GM23338 (cell line): ENCODE measurements around the gene POR. TPM values are rescaled to one million over a fixed set of nuclear protein-coding genes. Genes with fewer than 3 reads are reported as not detected.

Experiments used
- ATAC-seq: fragments of 200-7000 bp; cut with Tn5 transposase; 3 replicates; pipeline ENCODE4 v1.9.1; 2020
- DNase-seq: peaks from one replicate; pipeline ENCODE4 v3.0.0-alpha.2; 2015; ENCODE audit warnings: low spot score
- H2AFZ ChIP-seq: fragments of 200-600 bp; sonication (generic); 2 replicates; pipeline ENCODE4 v1.8.0; 2016; ENCODE audit warnings: antibody characterized with exemption, mild to moderate bottlenecking, moderate library complexity
- H3F3A ChIP-seq: fragments of 200-600 bp; sonication (generic); replicated peaks from 2 replicates; pipeline ENCODE4 v1.8.0; 2017; ENCODE audit warnings: antibody characterized with exemption, mixed run types, low read depth
- H3K27ac ChIP-seq: fragments of 200-600 bp; sonication (generic); 2 replicates; pipeline ENCODE4 v1.6.1; 2016; ENCODE audit warnings: low read depth
- H3K27me3 ChIP-seq: fragments of 200-600 bp; sonication (generic); 2 replicates; pipeline ENCODE4 v1.8.0; 2016; ENCODE audit warnings: mild to moderate bottlenecking, mixed run types, moderate library complexity; ENCODE audit not compliant: insufficient read depth
- H3K36me3 ChIP-seq: fragments of 200-600 bp; sonication (generic); 2 replicates; pipeline ENCODE4 v1.8.0; 2016; ENCODE audit warnings: mild to moderate bottlenecking; ENCODE audit not compliant: insufficient read depth
- H3K4me1 ChIP-seq: fragments of 200-600 bp; sonication (generic); 2 replicates; pipeline ENCODE4 v1.8.0; 2016; ENCODE audit warnings: mild to moderate bottlenecking, moderate library complexity; ENCODE audit not compliant: insufficient read depth
- H3K4me2 ChIP-seq: fragments of 200-600 bp; sonication (generic); 2 replicates; pipeline ENCODE4 v1.7.1; 2017; ENCODE audit warnings: mixed run types
- H3K4me3 ChIP-seq: fragments of 200-600 bp; sonication (generic); 2 replicates; pipeline ENCODE4 v1.6.1; 2016; ENCODE audit warnings: mixed run types
- H3K79me2 ChIP-seq: fragments of 200-600 bp; sonication (generic); replicated peaks from 2 replicates; pipeline ENCODE4 v1.8.0; 2017; ENCODE audit warnings: mild to moderate bottlenecking; ENCODE audit not compliant: insufficient read depth
- H3K9me2 ChIP-seq: fragments of 200-600 bp; sonication (generic); 2 replicates; pipeline ENCODE4 v1.8.0; 2017; ENCODE audit not compliant: insufficient read depth
- H4K20me1 ChIP-seq: fragments of 200-600 bp; sonication (generic); replicated peaks from 2 replicates; pipeline ENCODE4 v1.8.0; 2017; ENCODE audit warnings: mild to moderate bottlenecking; ENCODE audit not compliant: insufficient read depth
- H3K27ac Mint-ChIP-seq: 2 replicates; pipeline ENCODE4 v1.8.0; 2020; ENCODE audit warnings: inconsistent platforms, mild to moderate bottlenecking, moderate library complexity, mixed read lengths
- H3K27me3 Mint-ChIP-seq: 3 replicates; pipeline ENCODE4 v1.8.0; 2022; ENCODE audit warnings: low read depth, mild to moderate bottlenecking, moderate library complexity, mixed read lengths, inconsistent platforms; ENCODE audit not compliant: insufficient read depth, poor library complexity
- H3K36me3 Mint-ChIP-seq: 3 replicates; pipeline ENCODE4 v1.8.0; 2021; ENCODE audit warnings: low read depth, mild to moderate bottlenecking, inconsistent platforms, moderate library complexity, mixed read lengths
- H3K4me1 Mint-ChIP-seq: 3 replicates; pipeline ENCODE4 v1.8.0; 2020; ENCODE audit warnings: mild to moderate bottlenecking, inconsistent platforms, mixed read lengths
- H3K4me3 Mint-ChIP-seq: 3 replicates; pipeline ENCODE4 v1.8.0; 2021; ENCODE audit warnings: moderate library complexity, mild to moderate bottlenecking, inconsistent platforms, mixed read lengths
- H3K9me3 Mint-ChIP-seq: 3 replicates; pipeline ENCODE4 v1.8.0; 2020; ENCODE audit warnings: moderate library complexity, mild to moderate bottlenecking, inconsistent platforms, mixed read lengths
- CREB1 ChIP-seq: fragments of 250-450 bp; sonication (Bioruptor Pico); IDR thresholded peaks from 2 replicates; pipeline ENCODE4 v1.5.0; 2020; ENCODE audit warnings: low read depth, mild to moderate bottlenecking, moderate library complexity
- EZH2 ChIP-seq: fragments of 200-600 bp; sonication (generic); IDR thresholded peaks from one replicate; pipeline ENCODE4 v1.8.0; 2017; ENCODE audit warnings: antibody characterized with exemption, mild to moderate bottlenecking, low read depth; ENCODE audit not compliant: unreplicated experiment
- EZH2phosphoT487 ChIP-seq: fragments of 200-600 bp; sonication (generic); IDR thresholded peaks from one replicate; pipeline ENCODE4 v1.8.1; 2018; ENCODE audit warnings: antibody characterized with exemption; ENCODE audit not compliant: unreplicated experiment
- JUNB ChIP-seq: IDR thresholded peaks from one replicate; pipeline ENCODE4 v1.6.1; 2016; ENCODE audit warnings: antibody characterized with exemption; ENCODE audit not compliant: unreplicated experiment
- NANOG ChIP-seq: IDR thresholded peaks from 2 replicates; pipeline ENCODE4 v1.6.1; 2016; ENCODE audit warnings: antibody characterized with exemption, borderline replicate concordance
- ZNF331 ChIP-seq: fragments of 250-450 bp; sonication (Bioruptor Pico); IDR thresholded peaks from 2 replicates; pipeline ENCODE4 v1.5.0; 2020; ENCODE audit warnings: low read depth, mild to moderate bottlenecking, moderate library complexity
- ZNF462 ChIP-seq: fragments of 250-450 bp; sonication (Bioruptor Pico); IDR thresholded peaks from 2 replicates; pipeline ENCODE4 v1.5.0; 2020; ENCODE audit warnings: mild to moderate bottlenecking, moderate library complexity
- polyA plus RNA-seq: library from polyadenylated mRNA; unstranded; fragments of >200 nt; fragmentation: Nextera tagmentation; extraction: Ambion mirVana; gene quantifications from 2 replicates; pipeline ENCODE4 v1.2.1, GENCODE V29; 2016
- total RNA-seq: library from RNA; depleted of rRNA; stranded (reverse); fragments of >200 nt; shearing (Covaris generic); gene quantifications from 2 replicates; pipeline ENCODE4 v1.2.3, GENCODE V29; 2014
- TF ChIP-seq, protein P1 (sequence below): IDR thresholded peaks from one replicate; pipeline ENCODE4 v1.6.1; 2018; ENCODE audit warnings: antibody characterized with exemption; ENCODE audit not compliant: unreplicated experiment
- TF ChIP-seq, protein P2 (sequence below), 2 experiments: fragments of 200-600 bp in 1 of 2; sonication (generic) in 1 of 2; conservative IDR thresholded peaks; 2 replicates each; pipeline versions ENCODE4 v1.5.1 to v1.6.1; 2016 to 2017; ENCODE audit warnings: antibody characterized with exemption in 2 of 2, low read depth in 2 of 2, mild to moderate bottlenecking in 2 of 2, moderate library complexity in 1 of 2

Gene POR
- total and polyA plus RNA-seq, 2 experiments from 2014 or later = 126 to 164 TPM

DNA sequence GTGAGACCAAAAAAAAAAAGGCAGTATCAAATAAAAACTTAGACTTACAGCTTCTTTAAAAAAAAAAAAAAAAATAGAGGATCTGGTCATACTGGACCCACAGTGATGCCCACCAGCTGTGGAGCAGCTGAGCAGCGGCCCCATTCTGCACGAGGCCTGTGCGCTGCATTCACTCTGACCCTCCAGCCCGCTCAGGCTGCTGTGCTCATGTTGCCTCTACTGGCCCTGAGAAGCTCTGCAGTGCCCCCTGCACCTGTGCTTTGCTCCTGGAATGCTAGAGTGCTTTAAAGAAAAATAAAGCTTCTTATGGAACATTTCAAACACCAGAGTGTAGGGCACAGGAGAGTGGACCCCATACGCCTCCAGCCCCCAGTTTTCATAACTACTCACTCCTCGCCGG lies 46.3 kb downstream of the POR start:
- ATAC-seq (peak; percentile 81), DNase-seq (peak; percentile 65)
- Histone ChIP-seq H3K4me3 (no peak overlapping the region), H3K36me3 (peaks cover 11% of the 10 kb centered on the region; the same call in 1 of the 2 replicates), H2AFZ (no peak overlapping the region), H3K4me1 (peaks cover 5% of the 10 kb centered on the region), H3K27ac (0 out of 2 replicates have a peak overlapping the region, but pooled peaks have one; percentile 14), H3F3A (0 out of 2 replicates have a peak, but pooled peaks cover 4% of the 10 kb centered on the region), H3K9me2 (no peaks in the 10 kb centered on the region), H4K20me1 (peaks cover 8% of the 10 kb centered on the region), H3K4me2 (no peak overlapping the region), H3K79me2 (peaks cover 2% of the 10 kb centered on the region; the same call in 1 of the 2 replicates), H3K27me3 (no peaks in the 10 kb centered on the region)
- Mint-ChIP-seq H3K27me3 (peaks cover 5% of the 10 kb centered on the region), H3K4me1 (peaks cover 23% of the 10 kb centered on the region), H3K36me3 (peaks cover 42% of the 10 kb centered on the region), H3K9me3 (no peaks in the 10 kb centered on the region), H3K4me3 (no peak overlapping the region), H3K27ac (peak overlapping the region; percentile 66)
- TF ChIP-seq CREB1 (CRISPR knock-in tag) = no peak
- TF ChIP-seq, protein P1, sequence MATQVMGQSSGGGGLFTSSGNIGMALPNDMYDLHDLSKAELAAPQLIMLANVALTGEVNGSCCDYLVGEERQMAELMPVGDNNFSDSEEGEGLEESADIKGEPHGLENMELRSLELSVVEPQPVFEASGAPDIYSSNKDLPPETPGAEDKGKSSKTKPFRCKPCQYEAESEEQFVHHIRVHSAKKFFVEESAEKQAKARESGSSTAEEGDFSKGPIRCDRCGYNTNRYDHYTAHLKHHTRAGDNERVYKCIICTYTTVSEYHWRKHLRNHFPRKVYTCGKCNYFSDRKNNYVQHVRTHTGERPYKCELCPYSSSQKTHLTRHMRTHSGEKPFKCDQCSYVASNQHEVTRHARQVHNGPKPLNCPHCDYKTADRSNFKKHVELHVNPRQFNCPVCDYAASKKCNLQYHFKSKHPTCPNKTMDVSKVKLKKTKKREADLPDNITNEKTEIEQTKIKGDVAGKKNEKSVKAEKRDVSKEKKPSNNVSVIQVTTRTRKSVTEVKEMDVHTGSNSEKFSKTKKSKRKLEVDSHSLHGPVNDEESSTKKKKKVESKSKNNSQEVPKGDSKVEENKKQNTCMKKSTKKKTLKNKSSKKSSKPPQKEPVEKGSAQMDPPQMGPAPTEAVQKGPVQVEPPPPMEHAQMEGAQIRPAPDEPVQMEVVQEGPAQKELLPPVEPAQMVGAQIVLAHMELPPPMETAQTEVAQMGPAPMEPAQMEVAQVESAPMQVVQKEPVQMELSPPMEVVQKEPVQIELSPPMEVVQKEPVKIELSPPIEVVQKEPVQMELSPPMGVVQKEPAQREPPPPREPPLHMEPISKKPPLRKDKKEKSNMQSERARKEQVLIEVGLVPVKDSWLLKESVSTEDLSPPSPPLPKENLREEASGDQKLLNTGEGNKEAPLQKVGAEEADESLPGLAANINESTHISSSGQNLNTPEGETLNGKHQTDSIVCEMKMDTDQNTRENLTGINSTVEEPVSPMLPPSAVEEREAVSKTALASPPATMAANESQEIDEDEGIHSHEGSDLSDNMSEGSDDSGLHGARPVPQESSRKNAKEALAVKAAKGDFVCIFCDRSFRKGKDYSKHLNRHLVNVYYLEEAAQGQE = no peak
- TF ChIP-seq, protein P2, sequence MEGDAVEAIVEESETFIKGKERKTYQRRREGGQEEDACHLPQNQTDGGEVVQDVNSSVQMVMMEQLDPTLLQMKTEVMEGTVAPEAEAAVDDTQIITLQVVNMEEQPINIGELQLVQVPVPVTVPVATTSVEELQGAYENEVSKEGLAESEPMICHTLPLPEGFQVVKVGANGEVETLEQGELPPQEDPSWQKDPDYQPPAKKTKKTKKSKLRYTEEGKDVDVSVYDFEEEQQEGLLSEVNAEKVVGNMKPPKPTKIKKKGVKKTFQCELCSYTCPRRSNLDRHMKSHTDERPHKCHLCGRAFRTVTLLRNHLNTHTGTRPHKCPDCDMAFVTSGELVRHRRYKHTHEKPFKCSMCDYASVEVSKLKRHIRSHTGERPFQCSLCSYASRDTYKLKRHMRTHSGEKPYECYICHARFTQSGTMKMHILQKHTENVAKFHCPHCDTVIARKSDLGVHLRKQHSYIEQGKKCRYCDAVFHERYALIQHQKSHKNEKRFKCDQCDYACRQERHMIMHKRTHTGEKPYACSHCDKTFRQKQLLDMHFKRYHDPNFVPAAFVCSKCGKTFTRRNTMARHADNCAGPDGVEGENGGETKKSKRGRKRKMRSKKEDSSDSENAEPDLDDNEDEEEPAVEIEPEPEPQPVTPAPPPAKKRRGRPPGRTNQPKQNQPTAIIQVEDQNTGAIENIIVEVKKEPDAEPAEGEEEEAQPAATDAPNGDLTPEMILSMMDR (conservative IDR thresholded peaks at IDR 0.05; ENCODE audit: low read depth in 2 of 2) = peak; percentile 39 to 53

- Histone ChIP-seq H3K4me1 (no peaks in the 10 kb centered on the region; the same call in 1 of the 2 replicates), H3K9me2 (no peaks in the 10 kb centered on the region), H3K4me3 (no peak overlapping the region), H3K36me3 (peaks cover 11% of the 10 kb centered on the region; the same call in 1 of the 2 replicates), H3K27ac (no peak overlapping the region; the same call in 1 of the 2 replicates), H4K20me1 (peaks cover 6% of the 10 kb centered on the region), H3K27me3 (no peaks in the 10 kb centered on the region), H3F3A (no peaks in the 10 kb centered on the region), H3K4me2 (no peak overlapping the region), H3K79me2 (peaks cover 2% of the 10 kb centered on the region; the same call in 1 of the 2 replicates), H2AFZ (no peak overlapping the region)
- Mint-ChIP-seq H3K27ac (no peak overlapping the region), H3K27me3 (peaks cover 5% of the 10 kb centered on the region), H3K4me3 (no peak overlapping the region), H3K9me3 (no peaks in the 10 kb centered on the region), H3K36me3 (peaks cover 32% of the 10 kb centered on the region), H3K4me1 (peaks cover 12% of the 10 kb centered on the region)
- ATAC-seq (no peak), DNase-seq (no peak)
- TF ChIP-seq ZNF331 (CRISPR knock-in tag) = no peak
- no peak for TF ChIP-seq JUNB
- TF ChIP-seq ZNF462 (CRISPR knock-in tag) = no peak
- TF ChIP-seq EZH2phosphoT487 = no peak
- TF ChIP-seq NANOG = no peak
- TF ChIP-seq EZH2 = no peak
Measured at GRCh38 chr7:75962607-75963380, 47.8 kb downstream of the POR start.
